Kidney (tissue), 14 donors: ENCODE data around the gene TMA7. TPM values are rescaled to one million over a fixed set of nuclear protein-coding genes. Genes with fewer than 3 reads are reported as not detected.

ENCODE experiments used
- DNase-seq, 5 donors: peaks; one replicate each; pipeline ENCODE4 v3.0.0-alpha.2; 2013 to 2020
- FAIRE-seq: peaks from 2 replicates; lab custom pipeline; 2012; peaks lifted over from hg19 to GRCh38; lab: Jason Lieb, UNC
- H3K27ac ChIP-seq, 2 donors: one replicate each; pipeline ENCODE4 v1.7.0; 2013; ENCODE audit warnings: low read depth in 2 of 2, low read length in 2 of 2, inconsistent platforms in 1 of 2
- H3K27me3 ChIP-seq: one replicate; pipeline ENCODE4 v1.7.1; 2013; ENCODE audit warnings: low read length, inconsistent platforms; ENCODE audit not compliant: control insufficient read depth, insufficient read depth
- H3K36me3 ChIP-seq, 3 donors: one replicate each; pipeline versions ENCODE4 v1.7.0 to v1.7.1; 2013; ENCODE audit warnings: low read length in 3 of 3, control low read depth in 1 of 3, inconsistent platforms in 1 of 3; ENCODE audit not compliant: insufficient read depth in 3 of 3, control insufficient read depth in 2 of 3
- H3K4me1 ChIP-seq, 3 donors: one replicate each; pipeline versions ENCODE4 v1.7.0 to v1.7.1; 2013; ENCODE audit warnings: low read length in 3 of 3, inconsistent platforms in 1 of 3, low read depth in 1 of 3; ENCODE audit not compliant: control insufficient read depth in 2 of 3, insufficient read depth in 2 of 3
- H3K4me3 ChIP-seq, 3 donors: one replicate each; pipeline versions ENCODE4 v1.7.0 to v1.8.1; 2013; ENCODE audit warnings: low read length in 3 of 3, control low read depth in 1 of 3, inconsistent platforms in 1 of 3
- H3K9ac ChIP-seq, 3 donors: one replicate each; pipeline versions ENCODE4 v1.7.0 to v1.7.1; 2013; ENCODE audit warnings: low read length in 3 of 3, control low read depth in 1 of 3, inconsistent platforms in 1 of 3
- H3K9me3 ChIP-seq, 3 donors: one replicate each; pipeline versions ENCODE4 v1.7.0 to v1.7.1; 2013; ENCODE audit warnings: low read length in 3 of 3, control low read depth in 1 of 3, inconsistent platforms in 1 of 3; ENCODE audit not compliant: control insufficient read depth in 2 of 3, insufficient read depth in 1 of 3
- intact Hi-C: fragments of 100-400 bp; cut with DNase I; formaldehyde crosslinking; loops from one replicate; pipeline ENCODE4 v1.11.1; 2022
- polyA plus RNA-seq: library from polyadenylated mRNA; stranded (reverse); fragments of 350-450 nt; fragmentation: Illumina TruSeq; extraction: RNeasy Lipid Tissue Mini Kit (QIAGEN cat#74804); gene quantifications from one replicate; pipeline ENCODE4 v1.2.3, GENCODE V29; 2014; ENCODE audit warnings: low read depth, low replicate concordance; ENCODE audit not compliant: insufficient read depth
- total RNA-seq: library from RNA; stranded (reverse); fragmentation: NEBNext Ultra II Directional; extraction: Animal tissue kit (Norgen Biotek cat#: 25700); gene quantifications from one replicate; pipeline ENCODE4 v1.2.1, GENCODE V29; 2021
- TF ChIP-seq, protein P1 (sequence below): IDR thresholded peaks from 3 replicates; pipeline ENCODE4 v1.5.1; 2012; ENCODE audit warnings: mild to moderate bottlenecking, moderate library complexity, borderline replicate concordance; ENCODE audit not compliant: insufficient read depth; ENCODE audit errors: extremely low read depth
- donor health status: control.
- donor health status: control.
- donor health status: control.
- donor health status: control.
- donor health status: control.
- donor health status: DM: yes; HTN: yes; CAD: no.
- donor health status: Normal renal cell carcinoma (clear cell type).

The TMA7 gene
- total and polyA plus RNA-seq, 2 donors from 2014 or later, result 195 to 631 TPM

GRCh38 chr3:48395714-48396113, 44.3 kb upstream of the TMA7 start:
- Histone ChIP-seq H3K9me3 (no peaks in the 10 kb centered on the region), H3K36me3 (no peaks in the 10 kb centered on the region), H3K4me1 (peaks cover 0 to 3% (median 3%) of the 10 kb centered on the region in 3 donors), H3K9ac (no peak overlapping the region), H3K27me3 (no peaks in the 10 kb centered on the region), H3K27ac (no peak overlapping the region), H3K4me3 (no peak overlapping the region)
- TF ChIP-seq, protein P1, sequence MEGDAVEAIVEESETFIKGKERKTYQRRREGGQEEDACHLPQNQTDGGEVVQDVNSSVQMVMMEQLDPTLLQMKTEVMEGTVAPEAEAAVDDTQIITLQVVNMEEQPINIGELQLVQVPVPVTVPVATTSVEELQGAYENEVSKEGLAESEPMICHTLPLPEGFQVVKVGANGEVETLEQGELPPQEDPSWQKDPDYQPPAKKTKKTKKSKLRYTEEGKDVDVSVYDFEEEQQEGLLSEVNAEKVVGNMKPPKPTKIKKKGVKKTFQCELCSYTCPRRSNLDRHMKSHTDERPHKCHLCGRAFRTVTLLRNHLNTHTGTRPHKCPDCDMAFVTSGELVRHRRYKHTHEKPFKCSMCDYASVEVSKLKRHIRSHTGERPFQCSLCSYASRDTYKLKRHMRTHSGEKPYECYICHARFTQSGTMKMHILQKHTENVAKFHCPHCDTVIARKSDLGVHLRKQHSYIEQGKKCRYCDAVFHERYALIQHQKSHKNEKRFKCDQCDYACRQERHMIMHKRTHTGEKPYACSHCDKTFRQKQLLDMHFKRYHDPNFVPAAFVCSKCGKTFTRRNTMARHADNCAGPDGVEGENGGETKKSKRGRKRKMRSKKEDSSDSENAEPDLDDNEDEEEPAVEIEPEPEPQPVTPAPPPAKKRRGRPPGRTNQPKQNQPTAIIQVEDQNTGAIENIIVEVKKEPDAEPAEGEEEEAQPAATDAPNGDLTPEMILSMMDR, result no peak
- intact Hi-C loops, result no loop called here
- DNase-seq (no peak), FAIRE-seq (no peak)

- Histone ChIP-seq H3K9me3 (no peaks in the 10 kb centered on the region), H3K9ac (no peak overlapping the region), H3K4me3 (no peak overlapping the region), H3K27me3 (no peaks in the 10 kb centered on the region), H3K27ac (no peak overlapping the region), H3K4me1 (peaks cover 0 to 5% (median 3%) of the 10 kb centered on the region in 3 donors), H3K36me3 (peaks cover 0 to 2% (median 0%) of the 10 kb centered on the region in 3 donors)
- DNase-seq (peak in 2 of 5 donors; percentile 26 to 50), FAIRE-seq (no peak)
- intact Hi-C loops, result no loop called here
- TF ChIP-seq, protein P1, result no peak
Measured at GRCh38 chr3:48397767-48398681, 42.0 kb upstream of the TMA7 start.

GRCh38 chr3:48398701-48399386, 41.2 kb upstream of the TMA7 start:
- intact Hi-C loops, result no loop called here
- H3K27me3 ChIP-seq, result no peaks in the 10 kb centered on the region
- DNase-seq, result peak in 2 of 5 donors; percentile 39 to 67
- H3K27ac ChIP-seq, result no peak overlapping the region
- H3K9me3 ChIP-seq, result no peaks in the 10 kb centered on the region
- FAIRE-seq, result no peak
- no peak overlapping the region for H3K4me3 ChIP-seq
- peaks cover 0 to 3% (median 0%) of the 10 kb centered on the region in 3 donors for H3K36me3 ChIP-seq
- peaks cover 0 to 5% (median 3%) of the 10 kb centered on the region in 3 donors for H3K4me1 ChIP-seq
- TF ChIP-seq, protein P1, result no peak
- H3K9ac ChIP-seq, result no peak overlapping the region
